Trophoblast cell (in vitro differentiated cells and primary cell): ENCODE measurements around the gene SETD3.

Experiments
- DNase-seq, 2 donors: peaks; one replicate each; pipeline ENCODE4 v3.0.0-alpha.2; 2016
- H2AFZ ChIP-seq: 2 replicates; pipeline ENCODE4 v1.6.1; 2013; ENCODE audit warnings: low read length, moderate library complexity, mild to moderate bottlenecking; ENCODE audit not compliant: insufficient read depth, poor library complexity
- H2AK5ac ChIP-seq: 2 replicates; pipeline ENCODE4 v1.6.1; 2013; ENCODE audit warnings: mild to moderate bottlenecking, low read length
- H2BK120ac ChIP-seq: 2 replicates; pipeline ENCODE4 v1.6.1; 2013; ENCODE audit warnings: low read length, mild to moderate bottlenecking, moderate library complexity; ENCODE audit not compliant: insufficient read depth, poor library complexity
- H2BK12ac ChIP-seq: 2 replicates; pipeline ENCODE4 v1.6.1; 2013; ENCODE audit warnings: mild to moderate bottlenecking, low read length, moderate library complexity
- H2BK5ac ChIP-seq: 2 replicates; pipeline ENCODE4 v1.6.1; 2013; ENCODE audit warnings: low read length, low read depth, moderate library complexity, mild to moderate bottlenecking; ENCODE audit not compliant: poor library complexity
- H3K14ac ChIP-seq: 2 replicates; pipeline ENCODE4 v1.6.1; 2013; ENCODE audit warnings: mild to moderate bottlenecking, low read length
- H3K18ac ChIP-seq: 2 replicates; pipeline ENCODE4 v1.6.1; 2013; ENCODE audit warnings: mild to moderate bottlenecking, low read length
- H3K23ac ChIP-seq: 2 replicates; pipeline ENCODE4 v1.6.1; 2013; ENCODE audit warnings: low read length
- H3K27ac ChIP-seq: 2 replicates; pipeline ENCODE4 v1.5.1; 2013; ENCODE audit warnings: low read depth, mild to moderate bottlenecking, inconsistent platforms, low read length, moderate library complexity
- H3K27me3 ChIP-seq: 2 replicates; pipeline ENCODE4 v1.6.1; 2013; ENCODE audit warnings: inconsistent platforms, mild to moderate bottlenecking, low read length, moderate library complexity; ENCODE audit not compliant: insufficient read depth
- H3K36me3 ChIP-seq, 2 experiments: 1 replicate in 1 of 2; 2 replicates in 1 of 2; pipeline ENCODE4 v1.6.1; 2013; ENCODE audit warnings: low read length in 2 of 2, mild to moderate bottlenecking in 2 of 2, moderate library complexity in 1 of 2; ENCODE audit not compliant: insufficient read depth in 2 of 2, control insufficient read depth in 1 of 2
- H3K4ac ChIP-seq: 2 replicates; pipeline ENCODE4 v1.6.1; 2013; ENCODE audit warnings: low read depth, mild to moderate bottlenecking, low read length, moderate library complexity
- H3K4me1 ChIP-seq, 2 experiments: 1 replicate in 1 of 2; 2 replicates in 1 of 2; pipeline ENCODE4 v1.6.1; 2013; ENCODE audit warnings: low read length in 2 of 2, mild to moderate bottlenecking in 2 of 2, moderate library complexity in 1 of 2; ENCODE audit not compliant: insufficient read depth in 2 of 2, control insufficient read depth in 1 of 2
- H3K4me2 ChIP-seq: 2 replicates; pipeline ENCODE4 v1.6.1; 2013; ENCODE audit warnings: inconsistent platforms, mild to moderate bottlenecking, low read length, moderate library complexity
- H3K4me3 ChIP-seq: 2 replicates; pipeline ENCODE4 v1.5.1; 2013; ENCODE audit warnings: mild to moderate bottlenecking, low read depth, low read length, inconsistent platforms
- H3K79me1 ChIP-seq: one replicate; pipeline ENCODE4 v1.6.1; 2013; ENCODE audit warnings: low read length
- H3K79me2 ChIP-seq: 2 replicates; pipeline ENCODE4 v1.6.1; 2013; ENCODE audit warnings: low read length, mild to moderate bottlenecking; ENCODE audit not compliant: control insufficient read depth, insufficient read depth, poor library complexity
- H3K9ac ChIP-seq: 2 replicates; pipeline ENCODE4 v1.6.1; 2013; ENCODE audit warnings: mild to moderate bottlenecking, low read length
- H3K9me3 ChIP-seq: 2 replicates; pipeline ENCODE4 v1.6.1; 2013; ENCODE audit warnings: low read depth, mild to moderate bottlenecking, control low read depth, inconsistent platforms, low read length; ENCODE audit not compliant: insufficient read depth
- H4K12ac ChIP-seq: 2 replicates; pipeline ENCODE4 v1.6.1; 2013; ENCODE audit warnings: low read depth, mild to moderate bottlenecking, low read length, moderate library complexity
- H4K8ac ChIP-seq: 2 replicates; pipeline ENCODE4 v1.6.1; 2013; ENCODE audit warnings: low read depth, mild to moderate bottlenecking, low read length, moderate library complexity
- H4K91ac ChIP-seq: one replicate; pipeline ENCODE4 v1.6.1; 2013; ENCODE audit warnings: low read depth, mild to moderate bottlenecking, low read length, moderate library complexity
- WGBS: extraction: QIAGEN DNeasy Blood & Tissue Kit; methylation state at CpG from one replicate; pipeline ENCODE4 v1.1.7; 2013; ENCODE audit warnings: missing lambda C conversion rate; ENCODE audit not compliant: insufficient read length, insufficient coverage; ENCODE audit errors: extremely low coverage; 5-methylcytosine and 5-hydroxymethylcytosine counted together

SETD3 gene

DNA sequence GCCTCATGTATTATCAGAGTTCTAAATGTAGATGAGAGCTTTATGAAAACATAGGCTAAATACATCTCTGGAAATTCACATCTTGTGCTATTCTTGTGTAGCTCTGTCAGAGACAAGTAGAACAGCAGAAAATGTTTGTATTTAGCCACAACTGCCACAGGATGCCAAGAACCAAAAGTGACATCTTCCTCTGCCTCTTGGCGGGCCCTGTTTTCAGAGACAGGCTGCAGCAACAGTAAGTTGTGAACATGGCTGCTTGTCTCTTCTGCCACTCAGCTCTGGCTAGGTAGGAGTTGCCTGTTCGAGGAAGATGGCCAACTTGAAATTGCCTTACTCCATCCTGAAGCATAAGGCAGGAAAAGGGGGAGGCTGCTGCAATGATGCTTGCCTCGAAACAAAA lies 30.4 kb downstream of the SETD3 start:
- Histone ChIP-seq H3K9me3 (no peaks in the 10 kb centered on the region), H3K18ac (no peak overlapping the region), H4K8ac (no peak overlapping the region), H3K27ac (no peak overlapping the region), H2AK5ac (no peak overlapping the region), H3K36me3 (peaks cover 20 to 27% of the 10 kb centered on the region in 2 experiments), H2BK12ac (no peak overlapping the region), H3K23ac (no peak overlapping the region), H2BK120ac (no peak overlapping the region), H3K4ac (no peak overlapping the region), H3K14ac (no peak overlapping the region), H4K91ac (no peak overlapping the region), H2BK5ac (no peak overlapping the region), H3K27me3 (no peaks in the 10 kb centered on the region), H3K4me1 (no peaks in the 10 kb centered on the region), H2AFZ (no peak overlapping the region), H3K4me2 (no peak overlapping the region), H3K9ac (no peak overlapping the region), H3K4me3 (no peak overlapping the region), H4K12ac (no peak overlapping the region), H3K79me1 (no peaks in the 10 kb centered on the region), H3K79me2 (no peaks in the 10 kb centered on the region)
- DNase-seq: no peak
- WGBS: no CpG with 5 or more reads among the region's 3 CpGs

DNA sequence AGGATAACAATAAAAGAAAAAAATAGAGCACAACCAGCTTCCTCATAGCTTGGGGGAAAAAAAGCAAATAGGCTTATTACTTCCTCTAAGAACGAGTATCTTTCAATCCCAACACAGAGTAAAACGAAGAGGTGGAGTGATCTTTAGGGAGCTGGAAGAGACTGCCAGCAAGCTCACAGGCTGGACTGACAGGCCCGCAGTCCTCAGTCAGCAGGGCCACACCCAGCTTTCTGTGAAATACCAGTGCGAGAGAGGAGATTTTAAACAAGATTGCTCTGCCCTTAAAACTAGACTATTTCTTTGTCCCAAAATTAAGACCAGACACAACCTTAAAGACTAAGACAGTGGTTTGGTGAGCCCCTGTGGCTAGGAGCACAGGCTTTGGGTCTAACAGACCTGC lies 32.9 kb downstream of the SETD3 start:
- no peak overlapping the region for H4K91ac ChIP-seq
- H3K27ac ChIP-seq: no peak overlapping the region
- no peak overlapping the region for H3K18ac ChIP-seq
- no peak overlapping the region for H3K23ac ChIP-seq
- H3K14ac ChIP-seq: no peak overlapping the region
- no peaks in the 10 kb centered on the region for H3K79me2 ChIP-seq
- no peak overlapping the region for H2BK5ac ChIP-seq
- no peak overlapping the region for H4K12ac ChIP-seq
- no peaks in the 10 kb centered on the region for H3K27me3 ChIP-seq
- peaks cover 22 to 29% of the 10 kb centered on the region in 2 experiments for H3K36me3 ChIP-seq
- H3K4me1 ChIP-seq: no peaks in the 10 kb centered on the region
- WGBS: no CpG with 5 or more reads among the region's 4 CpGs
- H3K4ac ChIP-seq: no peak overlapping the region
- no peak overlapping the region for H2AK5ac ChIP-seq
- H4K8ac ChIP-seq: no peak overlapping the region
- H3K79me1 ChIP-seq: no peaks in the 10 kb centered on the region
- H2BK12ac ChIP-seq: no peak overlapping the region
- H3K4me3 ChIP-seq: no peak overlapping the region
- H3K9ac ChIP-seq: no peak overlapping the region
- H2AFZ ChIP-seq: no peak overlapping the region
- H2BK120ac ChIP-seq: no peak overlapping the region
- DNase-seq: peak in 1 of 2 donors; percentile 46
- no peaks in the 10 kb centered on the region for H3K9me3 ChIP-seq
- H3K4me2 ChIP-seq: no peak overlapping the region

DNA sequence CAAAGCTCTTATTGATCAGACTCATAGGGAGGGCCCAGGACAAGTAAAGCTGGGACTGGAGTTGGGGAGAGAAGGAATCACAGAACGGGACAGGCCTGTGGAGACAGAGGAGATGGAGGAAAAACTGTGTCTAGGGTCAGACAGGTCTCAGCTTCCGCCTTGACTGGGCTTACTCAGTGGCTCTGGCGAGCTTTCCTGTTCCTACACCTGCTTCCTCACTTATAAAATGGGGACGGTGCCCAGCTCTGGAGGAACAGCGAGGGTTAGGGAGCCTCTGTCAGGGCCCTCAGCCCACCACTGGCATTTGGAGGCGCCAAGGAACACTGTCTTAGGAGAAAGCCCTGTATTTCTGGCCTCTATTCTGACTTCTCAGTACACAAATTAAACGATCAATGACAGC lies 34.7 kb downstream of the SETD3 start:
- Histone ChIP-seq H3K27me3 (no peaks in the 10 kb centered on the region), H3K9me3 (no peaks in the 10 kb centered on the region), H3K14ac (no peak overlapping the region), H2BK5ac (no peak overlapping the region), H4K91ac (no peak overlapping the region), H2AFZ (no peak overlapping the region), H4K8ac (no peak overlapping the region), H2BK12ac (no peak overlapping the region), H2AK5ac (no peak overlapping the region), H3K4me3 (no peak overlapping the region), H3K4me2 (no peak overlapping the region), H3K4me1 (peaks cover 2 to 7% of the 10 kb centered on the region in 2 experiments), H4K12ac (no peak overlapping the region), H3K79me1 (peaks cover 3% of the 10 kb centered on the region), H3K23ac (no peak overlapping the region), H2BK120ac (no peak overlapping the region), H3K18ac (no peak overlapping the region), H3K36me3 (peaks cover 27 to 32% of the 10 kb centered on the region in 2 experiments), H3K9ac (no peak overlapping the region), H3K79me2 (no peaks in the 10 kb centered on the region), H3K4ac (no peak overlapping the region), H3K27ac (no peak overlapping the region)
- no CpG with 5 or more reads among the region's 7 CpGs for WGBS
- no peak for DNase-seq

DNA sequence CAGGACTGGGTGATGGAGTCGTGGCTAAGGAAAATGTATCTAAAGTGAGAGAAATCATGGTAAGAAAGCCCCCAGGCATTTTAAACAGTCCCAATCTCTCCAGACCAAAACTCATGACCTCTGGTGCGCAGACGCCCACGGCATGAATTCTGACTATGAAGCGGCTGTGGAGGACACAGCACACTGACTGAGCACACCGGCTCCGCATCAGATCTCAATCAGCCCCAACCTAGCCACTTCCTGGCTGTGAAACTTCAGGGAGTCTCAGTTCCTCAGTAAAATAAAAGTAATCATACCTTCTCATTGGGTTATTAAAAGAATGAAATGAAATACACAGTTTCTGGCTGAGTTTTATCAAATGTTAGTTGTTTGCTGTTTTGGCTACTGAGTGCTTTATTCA lies 38.7 kb downstream of the SETD3 start:
- WGBS: no CpG with 5 or more reads among the region's 7 CpGs
- H3K14ac ChIP-seq: no peak overlapping the region

More for the DNA sequence above, 38.7 kb downstream of the SETD3 start:
- Histone ChIP-seq H3K27ac (peak overlapping the region; percentile 27), H3K79me2 (peaks cover 2% of the 10 kb centered on the region), H3K36me3 (peaks cover 26 to 34% of the 10 kb centered on the region in 2 experiments), H3K18ac (no peak overlapping the region), H3K9ac (no peak overlapping the region), H2BK5ac (no peak overlapping the region), H4K12ac (no peak overlapping the region), H3K27me3 (no peaks in the 10 kb centered on the region), H2AFZ (no peak overlapping the region), H3K4ac (no peak overlapping the region), H3K4me1 (peaks cover 8 to 11% of the 10 kb centered on the region in 2 experiments), H2BK120ac (no peak overlapping the region), H3K23ac (no peak overlapping the region), H2BK12ac (no peak overlapping the region), H3K9me3 (peaks cover 2% of the 10 kb centered on the region), H4K8ac (no peak overlapping the region), H4K91ac (no peak overlapping the region), H2AK5ac (no peak overlapping the region), H3K79me1 (peaks cover 6% of the 10 kb centered on the region), H3K4me3 (no peak overlapping the region), H3K4me2 (no peak overlapping the region)
- DNase-seq: peak in 1 of 2 donors; percentile 5
